ENCODE measurements around the gene PPP1R9B.

PPP1R9B gene

DNA sequence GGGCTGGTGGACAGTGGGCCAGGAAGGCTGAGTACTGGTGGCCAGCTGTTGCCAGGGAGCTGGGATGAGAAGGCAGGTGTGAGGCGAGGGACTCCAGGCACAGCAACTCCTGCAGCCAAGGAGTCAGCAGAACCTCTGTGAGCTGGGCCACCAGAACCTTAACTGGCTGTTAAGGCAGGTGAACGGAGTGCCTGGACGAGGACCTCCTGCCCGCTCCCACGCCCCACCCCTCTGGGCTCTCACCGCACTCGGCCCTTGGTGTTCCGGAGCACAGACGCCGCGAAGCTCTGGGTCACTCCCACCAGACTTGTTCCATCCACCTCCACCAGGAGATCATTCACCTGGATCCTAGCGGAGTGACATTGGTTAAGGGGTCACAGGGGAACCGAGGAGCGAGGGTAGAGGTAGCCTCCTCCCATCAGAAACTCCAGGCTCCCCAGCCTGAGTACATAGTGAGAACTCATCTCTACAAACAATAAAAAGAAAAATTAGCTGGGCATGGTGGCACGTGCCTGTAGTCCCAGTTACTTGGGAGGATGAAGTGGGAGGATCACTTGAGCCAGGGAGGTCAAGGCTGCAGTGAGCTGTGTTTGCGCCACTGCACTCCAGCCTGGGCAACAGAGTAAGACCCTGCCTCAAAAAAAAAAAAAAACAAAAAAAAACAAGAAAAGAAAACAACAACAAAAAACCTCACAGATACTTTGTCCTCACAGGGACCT lies 9.3 kb downstream of the PPP1R9B start:
- DNase-seq (ENCODE audit: low spot score), result no peak

DNA sequence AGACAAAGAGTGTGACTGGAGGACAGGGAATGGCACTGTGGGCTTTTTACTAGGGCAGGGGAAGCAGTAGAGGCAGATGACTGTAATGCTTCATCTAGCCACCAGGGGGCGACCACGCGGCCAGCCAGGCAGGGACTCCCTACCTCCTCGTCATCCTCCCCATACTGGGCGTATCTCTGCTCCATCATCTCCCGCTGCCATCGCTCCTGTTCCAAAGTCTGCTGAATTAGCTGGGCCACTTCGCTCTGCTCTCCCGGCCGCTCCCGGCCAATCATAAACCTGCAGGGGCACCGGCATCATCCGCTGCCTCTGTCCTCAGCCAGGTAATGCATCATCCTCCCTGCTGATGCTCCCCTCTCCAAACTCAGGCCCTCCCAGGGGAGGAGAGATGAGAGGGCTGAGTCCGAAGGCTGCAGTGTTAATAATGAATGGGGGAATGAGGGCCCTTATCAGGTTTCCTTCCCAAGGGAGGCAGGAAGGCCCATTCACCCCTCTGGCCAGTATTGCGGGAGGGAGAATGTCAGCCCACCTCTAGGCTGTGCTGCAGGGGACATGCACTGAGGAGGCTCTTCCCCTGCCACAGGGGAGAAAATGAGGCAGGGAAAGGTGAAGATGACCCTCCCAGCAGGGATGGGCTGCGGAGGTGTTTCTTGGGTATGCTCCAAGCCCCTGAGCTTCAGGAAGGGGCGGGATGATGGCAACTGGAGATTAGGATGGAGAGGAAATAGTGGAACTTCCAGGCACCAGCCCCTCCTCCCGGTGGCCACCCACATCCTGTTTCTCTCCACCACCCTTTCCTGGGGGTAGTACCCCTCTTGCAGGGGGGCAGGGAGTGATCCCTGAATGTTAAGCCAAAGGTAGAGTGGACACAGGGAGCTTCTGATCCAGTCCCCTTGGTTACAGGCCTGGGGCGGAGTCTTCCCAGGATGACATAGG lies 10.3 kb downstream of the PPP1R9B start:
- no peak for DNase-seq (ENCODE audit: low spot score)

DNA sequence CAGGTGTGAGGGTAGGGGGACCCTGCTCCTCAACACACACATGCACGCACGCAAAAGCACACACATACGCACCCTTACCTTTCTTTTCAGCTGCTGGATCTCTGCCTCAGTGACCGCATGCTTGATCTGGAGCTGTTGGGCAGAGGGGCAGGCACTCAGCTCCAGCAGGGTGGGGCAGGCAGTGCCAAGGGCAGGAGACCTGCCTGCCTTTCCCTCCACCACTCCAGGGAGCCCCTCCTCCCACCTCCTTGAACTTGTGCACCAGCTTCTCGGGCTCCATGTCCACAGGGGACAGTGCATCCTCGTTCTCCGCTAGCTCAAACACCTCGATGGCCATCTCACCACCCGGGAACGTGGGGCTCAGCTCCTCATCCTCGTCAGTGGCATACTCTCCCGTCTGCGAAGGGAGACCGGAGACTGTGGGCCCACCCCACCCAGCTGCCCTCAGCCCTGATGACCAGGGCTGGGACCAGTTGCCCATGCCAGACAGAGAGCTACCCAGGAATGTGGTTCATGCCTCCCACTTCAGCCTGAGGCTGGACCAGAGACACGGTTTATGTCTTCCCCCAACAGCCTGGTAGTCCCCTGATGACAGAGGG lies 11.2 kb downstream of the PPP1R9B start:
- DNase-seq (ENCODE audit: low spot score), result no peak

DNA sequence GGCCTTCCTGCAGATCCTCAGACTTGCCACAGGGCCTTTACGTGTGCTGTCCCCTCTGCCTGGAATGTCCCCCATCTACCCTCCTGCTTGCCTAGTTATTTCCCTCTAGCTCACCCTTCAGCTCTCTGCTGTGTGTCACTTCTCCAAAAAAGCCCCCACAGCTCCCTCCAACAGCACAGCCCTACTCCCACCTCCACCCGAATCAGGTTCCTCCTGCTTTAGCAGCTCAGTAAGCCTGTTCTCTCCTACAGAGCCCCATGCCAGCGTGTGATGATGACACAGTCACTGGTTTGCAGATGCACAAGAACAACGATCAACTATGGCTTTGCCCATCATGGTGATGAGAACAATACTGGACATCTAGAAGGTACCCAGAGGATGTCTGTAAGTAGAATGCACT lies 13.4 kb downstream of the PPP1R9B start:
- peak; percentile 75 for DNase-seq (ENCODE audit: low spot score)

DNA sequence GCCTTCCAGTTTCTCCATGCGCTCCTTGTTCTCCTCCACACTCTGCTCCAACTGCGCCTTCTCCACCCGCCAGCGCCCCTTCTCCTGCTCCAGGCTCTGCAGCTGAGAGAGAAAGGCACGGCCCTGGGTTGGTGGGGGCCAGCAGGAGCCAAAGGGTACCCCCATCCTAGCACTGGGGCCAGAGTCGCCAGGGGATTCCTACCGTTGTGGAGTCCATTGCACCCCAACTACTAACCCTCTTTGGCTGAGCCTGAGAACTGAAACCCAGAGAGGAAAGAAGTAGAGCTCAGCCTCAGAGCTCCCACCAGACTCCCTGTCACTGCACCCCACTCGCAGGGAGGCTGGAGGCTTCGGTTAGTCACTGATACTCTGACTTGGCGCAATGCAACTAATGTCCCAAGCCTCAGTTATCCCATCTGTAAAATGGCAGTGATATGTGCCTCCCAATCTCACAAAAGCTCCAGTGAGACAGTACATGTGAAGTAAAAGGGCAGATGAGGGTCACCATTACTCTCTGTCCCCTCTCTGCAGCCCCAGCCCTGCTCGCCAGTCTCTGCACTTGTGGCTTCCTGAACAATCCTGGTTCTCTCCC lies 14.3 kb downstream of the PPP1R9B start:
- no peak for DNase-seq (ENCODE audit: low spot score)

DNA sequence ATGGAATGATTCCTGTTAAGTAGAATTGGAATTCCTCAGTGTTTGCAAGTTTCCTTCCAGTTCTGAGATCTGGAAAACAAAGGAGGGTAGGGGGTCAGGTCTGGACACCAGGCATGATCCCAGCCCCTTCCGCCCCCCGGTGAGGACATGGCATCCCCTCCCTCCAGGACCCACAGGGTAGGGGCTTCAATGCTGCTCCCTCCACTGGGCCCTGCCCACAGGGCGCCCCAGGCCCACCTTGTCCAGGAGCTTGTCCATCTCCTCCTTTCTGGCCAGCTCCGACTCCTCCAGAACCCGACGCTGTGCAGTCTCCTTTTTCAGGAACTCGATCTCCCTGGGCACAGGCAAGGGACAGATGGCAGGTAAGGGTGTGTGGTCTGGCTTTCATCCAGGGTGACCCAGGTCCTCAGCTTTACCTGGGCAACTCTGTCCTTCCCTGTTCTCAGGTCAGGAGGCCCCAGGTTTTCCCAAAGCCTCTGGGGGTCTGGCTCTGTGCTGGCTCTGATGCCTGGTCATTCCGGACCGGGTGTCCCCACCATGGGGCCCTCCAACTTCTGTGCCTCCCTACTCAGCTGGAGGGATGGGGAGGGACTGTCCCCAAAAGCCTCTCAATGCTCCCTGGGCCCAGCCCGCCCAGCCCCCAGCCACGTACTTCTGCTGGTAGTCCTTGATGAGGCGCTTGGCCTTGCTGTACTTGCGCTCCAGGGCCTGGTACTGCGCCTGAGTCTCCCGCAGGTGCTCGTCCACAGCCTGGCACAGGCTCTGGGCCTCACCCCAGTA lies 15.0 kb downstream of the PPP1R9B start:
- no peak for DNase-seq (ENCODE audit: low spot score)

DNA sequence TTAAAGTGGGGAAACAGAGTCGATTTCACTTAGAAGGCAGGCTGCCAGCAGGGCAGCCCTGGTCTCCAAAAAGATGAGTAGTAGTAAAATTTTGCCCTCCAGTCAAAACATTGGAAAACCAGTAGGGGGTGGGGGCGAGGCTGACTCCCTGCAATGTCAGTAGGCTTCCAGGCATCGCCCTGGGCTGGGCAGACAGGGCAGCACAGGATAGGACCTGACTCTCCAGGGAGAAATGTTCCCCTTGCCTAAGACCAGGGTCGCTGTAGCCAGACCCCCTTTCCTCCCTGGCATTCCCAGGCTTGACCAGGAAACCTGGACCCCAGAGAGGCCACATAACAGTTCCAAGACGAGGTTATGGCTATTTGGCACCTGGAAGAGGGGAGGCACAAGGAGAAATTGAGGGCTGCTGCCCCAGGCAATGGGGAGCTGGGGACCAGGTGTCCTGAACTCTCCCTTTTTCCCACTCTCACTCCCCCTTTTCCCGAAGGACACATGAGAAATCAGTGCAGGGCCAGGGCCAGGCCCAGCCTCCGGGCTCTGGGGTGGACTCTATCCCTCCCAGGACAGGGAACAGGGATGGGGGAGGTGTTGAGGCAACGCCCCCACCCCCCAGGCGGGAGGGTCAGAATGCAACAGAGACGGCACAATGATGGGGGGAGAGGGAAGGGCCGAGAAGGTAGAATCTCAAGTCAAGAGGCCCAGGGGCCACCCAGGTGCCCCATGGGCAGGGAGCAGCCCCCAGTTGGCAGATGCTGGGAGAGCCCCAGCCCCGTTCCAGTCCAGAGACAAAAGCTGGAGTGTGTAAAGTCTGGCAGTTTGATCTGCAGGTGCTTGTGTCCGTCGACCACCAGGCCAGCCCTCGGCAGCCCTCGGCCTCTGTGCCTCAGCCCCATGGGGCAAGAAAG lies 16.0 kb downstream of the PPP1R9B start:
- DNase-seq (ENCODE audit: low spot score), result no peak

DNA sequence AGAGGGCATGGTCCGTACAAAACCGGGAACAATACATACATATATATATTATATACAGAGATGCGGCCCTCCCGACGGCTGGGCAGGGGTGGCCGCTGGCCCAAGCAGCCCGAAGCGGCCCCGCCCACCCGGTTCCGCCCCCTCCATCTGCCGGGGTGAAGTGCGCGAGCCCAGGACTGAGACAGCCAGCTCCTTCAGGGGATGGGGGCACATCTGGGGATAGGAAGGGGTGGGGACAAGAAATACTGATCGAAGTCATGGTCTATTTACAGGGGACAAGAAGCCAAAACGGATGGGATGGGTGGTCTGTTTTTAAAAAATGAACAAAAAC lies 16.7 kb downstream of the PPP1R9B start:
- DNase-seq (ENCODE audit: low spot score), result no peak

DNA sequence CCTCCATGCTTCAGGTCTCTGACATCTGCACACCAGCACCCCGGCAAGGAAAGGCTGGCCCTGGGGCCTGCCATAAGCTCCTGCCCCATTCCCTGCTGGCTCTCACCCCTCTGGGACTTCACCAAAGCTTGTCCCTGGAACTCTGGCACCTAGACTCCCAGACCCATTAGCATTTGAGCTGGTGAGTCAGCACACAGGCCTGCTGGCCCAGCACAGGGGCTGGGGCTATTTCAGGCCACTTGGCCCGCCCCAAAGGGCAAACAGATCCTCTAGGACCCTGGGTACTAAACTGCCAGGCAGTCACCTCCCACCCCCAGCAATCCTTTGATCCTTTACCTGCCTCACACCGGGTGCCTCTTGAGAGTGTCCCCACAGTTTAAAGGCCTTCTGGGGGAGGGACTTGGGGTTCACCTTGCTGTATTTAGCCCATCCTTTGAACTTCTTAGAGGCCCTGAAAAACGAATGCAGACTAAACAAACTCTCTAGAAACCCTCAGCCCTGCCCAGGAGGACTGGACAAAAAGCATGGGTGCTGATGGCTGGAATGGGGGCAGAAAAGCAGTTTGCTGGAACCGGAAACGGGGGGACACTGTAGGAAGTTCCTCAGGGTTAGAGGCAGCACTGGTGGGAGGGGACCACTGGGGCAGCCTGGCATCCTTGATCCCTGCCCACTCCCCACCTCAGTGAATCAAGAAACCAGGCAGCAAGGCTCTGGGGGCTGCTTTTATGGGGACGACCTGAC lies 17.3 kb downstream of the PPP1R9B start:
- no peak for DNase-seq (ENCODE audit: low spot score)

DNA sequence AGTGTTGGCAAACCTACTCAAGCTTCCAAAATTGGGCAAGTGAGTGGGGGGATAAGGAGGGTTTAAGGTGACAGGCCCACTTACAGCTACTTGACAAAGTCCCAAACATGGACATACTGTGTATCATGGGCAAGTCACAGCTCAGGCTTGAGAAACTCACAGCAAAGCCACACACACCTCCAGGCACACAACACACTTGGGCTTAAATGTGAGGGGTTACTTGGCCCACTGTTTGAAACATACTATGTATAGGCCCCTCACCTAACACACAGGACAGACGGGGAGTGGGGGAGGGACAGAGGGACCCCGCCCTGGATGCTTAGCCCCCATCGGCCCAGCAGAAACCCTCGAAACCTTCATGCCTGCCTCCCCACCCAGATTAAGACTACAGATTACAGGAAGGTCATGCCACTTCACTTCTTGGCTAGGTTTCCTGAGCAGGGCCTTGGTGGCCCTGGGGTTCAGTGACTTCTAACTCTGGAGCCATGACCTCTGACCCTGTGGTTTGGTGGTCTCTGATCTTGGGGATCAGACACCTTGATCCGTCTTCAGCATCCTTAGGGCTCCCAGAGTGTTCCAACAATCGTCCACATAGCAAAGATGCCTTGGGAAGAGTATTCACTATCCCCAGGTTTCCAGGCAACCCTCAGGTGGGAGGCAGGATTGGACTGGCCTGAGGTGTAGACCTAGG lies 18.2 kb downstream of the PPP1R9B start:
- DNase-seq (ENCODE audit: low spot score), result no peak

DNA sequence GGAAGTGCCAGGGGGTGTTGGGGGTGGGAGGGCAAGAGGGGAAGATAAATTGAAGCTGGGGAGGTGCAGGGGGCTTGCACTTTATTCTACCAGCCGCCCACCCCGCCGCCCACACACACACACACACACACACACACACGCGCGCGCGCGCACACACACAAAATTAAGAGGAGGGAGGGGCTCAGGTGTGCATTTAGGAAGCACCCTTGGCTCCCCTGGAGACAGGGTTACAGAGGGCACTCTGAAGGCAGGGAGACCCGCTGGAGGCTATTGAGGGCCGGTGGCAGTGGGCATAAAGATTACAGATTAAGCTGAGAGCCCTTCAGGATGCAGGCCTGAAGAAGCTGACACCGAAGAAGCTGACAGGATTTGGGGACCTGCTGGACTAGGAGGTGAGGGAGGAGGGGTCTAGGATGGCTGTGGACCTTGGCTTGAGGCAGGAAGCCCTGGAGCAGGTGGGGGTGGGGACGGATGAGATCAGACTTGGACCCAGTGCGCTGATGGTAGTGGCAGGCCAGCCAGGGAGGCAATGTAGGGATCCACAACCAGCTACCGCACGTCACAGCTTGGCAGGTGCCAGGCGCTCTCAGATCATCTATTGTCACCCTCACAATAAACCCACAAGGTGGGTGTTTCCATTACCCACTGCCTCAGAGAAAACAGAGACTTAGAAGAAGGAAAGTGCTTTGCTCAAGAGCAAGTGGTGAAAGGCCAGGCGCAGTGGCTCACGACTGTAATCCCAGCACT lies 19.7 kb downstream of the PPP1R9B start:
- DNase-seq (ENCODE audit: low spot score), result no peak

DNA sequence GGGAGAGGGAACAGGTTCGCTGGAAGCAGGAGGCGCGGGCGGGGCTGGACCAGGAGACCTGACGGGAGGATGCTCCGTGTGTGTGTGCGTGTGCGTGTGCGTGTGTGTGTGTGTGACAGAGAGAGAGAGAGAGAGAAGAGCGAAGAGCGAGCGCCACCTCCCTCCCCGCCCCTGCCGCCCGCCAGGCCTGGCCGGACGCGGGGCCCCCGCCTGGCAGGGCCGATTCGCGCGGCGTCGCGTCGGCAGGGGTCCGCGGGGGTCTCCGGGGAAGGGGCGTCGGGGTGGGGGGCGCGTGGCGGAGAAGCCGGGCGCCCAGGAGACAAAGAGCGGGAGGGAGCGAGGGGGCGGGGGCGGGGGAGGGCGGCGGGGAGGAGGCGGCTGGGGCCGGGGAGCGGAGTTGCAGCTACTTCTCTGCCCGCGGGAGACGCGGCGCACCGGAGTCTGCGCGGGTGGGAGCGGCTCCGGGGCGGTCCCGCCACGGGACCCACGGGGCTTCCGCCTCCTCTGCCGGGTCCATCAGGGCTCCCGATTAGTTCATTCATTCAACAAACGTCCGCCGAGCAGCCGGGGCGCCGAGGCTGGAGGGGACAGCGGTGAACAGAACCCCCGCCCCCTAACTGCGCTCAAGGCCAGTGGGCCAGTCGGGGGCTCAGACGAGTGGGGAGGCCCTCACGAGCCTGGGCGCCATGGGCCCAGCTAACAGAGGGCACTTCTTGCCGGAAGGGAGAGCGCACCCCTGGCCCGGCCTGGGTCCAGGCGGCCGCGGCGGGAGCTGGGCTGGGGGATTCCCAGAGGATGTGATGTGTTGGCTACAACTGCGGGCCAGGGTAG lies 20.5 kb downstream of the PPP1R9B start, which contains the start of gene SAMD14:
Gene SAMD14 (minus strand): TSS at position 433 of the 831 bp plus-strand sequence. CDS start 5,201 bp downstream, outside the sequence.
- no peak for DNase-seq (ENCODE audit: low spot score)

DNA sequence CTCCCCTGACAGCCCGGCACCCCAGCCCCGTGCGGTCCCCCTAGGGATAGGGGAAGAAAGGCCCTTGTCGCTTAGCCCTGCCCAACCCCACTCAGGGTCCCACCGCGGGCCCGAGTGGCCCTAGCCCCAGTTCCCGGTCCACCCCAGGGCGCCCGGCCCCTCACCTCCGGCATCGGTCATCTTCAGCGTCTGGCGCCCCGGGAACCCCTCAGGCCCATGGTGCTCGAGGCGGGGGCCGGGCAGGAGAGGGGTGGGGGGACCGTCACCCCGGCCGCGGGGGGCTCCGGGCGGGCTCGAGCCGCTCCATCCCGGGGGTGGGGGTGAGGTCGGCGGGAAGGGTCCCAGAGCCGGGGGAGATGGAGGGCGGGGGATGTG lies 21.1 kb downstream of the PPP1R9B start:
- DNase-seq (ENCODE audit: low spot score), result no peak

DNA sequence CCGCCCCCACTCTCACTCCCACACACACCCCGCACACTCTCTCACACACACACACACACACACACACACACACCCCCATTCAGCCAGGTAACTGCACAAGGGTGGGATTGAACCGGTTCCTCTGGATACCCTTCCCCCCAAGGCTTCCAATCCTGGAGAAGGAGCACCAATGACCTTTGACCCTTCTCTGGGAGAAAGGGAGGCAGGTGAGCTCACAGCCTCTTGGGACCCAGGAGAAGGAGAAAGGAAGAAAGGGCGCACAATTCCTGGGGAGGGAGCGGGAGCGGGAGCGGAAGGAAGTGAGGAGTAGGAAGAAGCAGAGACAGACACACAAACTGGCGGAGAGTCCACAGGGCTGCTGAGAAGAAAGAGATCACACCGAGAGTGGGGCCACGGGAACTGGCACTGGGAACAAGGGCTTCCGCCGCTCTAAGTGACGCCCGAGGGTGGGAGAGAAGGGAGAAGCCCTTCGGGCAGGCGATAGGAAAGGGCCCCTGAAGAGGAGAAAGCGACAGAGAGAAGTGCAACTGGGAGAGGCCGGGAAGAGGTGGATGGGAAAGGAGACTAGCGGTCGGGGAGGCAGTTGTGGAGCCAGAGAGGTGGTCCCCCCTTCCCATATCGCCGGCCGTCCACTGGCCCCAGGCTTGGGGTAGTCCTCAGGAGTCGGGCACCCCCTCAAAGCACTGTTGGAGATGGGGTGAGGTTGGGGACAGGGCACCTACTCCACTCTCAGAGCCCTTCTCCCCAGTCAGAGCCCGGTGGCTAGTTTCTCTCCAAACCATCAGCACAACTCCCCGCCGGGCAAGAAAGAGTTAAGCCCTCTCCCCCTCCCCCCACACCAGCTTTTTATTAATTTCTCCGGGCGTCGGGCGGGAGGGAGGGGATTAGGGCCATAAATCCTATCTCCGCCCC lies 21.8 kb downstream of the PPP1R9B start:
- DNase-seq (ENCODE audit: low spot score), result no peak

DNA sequence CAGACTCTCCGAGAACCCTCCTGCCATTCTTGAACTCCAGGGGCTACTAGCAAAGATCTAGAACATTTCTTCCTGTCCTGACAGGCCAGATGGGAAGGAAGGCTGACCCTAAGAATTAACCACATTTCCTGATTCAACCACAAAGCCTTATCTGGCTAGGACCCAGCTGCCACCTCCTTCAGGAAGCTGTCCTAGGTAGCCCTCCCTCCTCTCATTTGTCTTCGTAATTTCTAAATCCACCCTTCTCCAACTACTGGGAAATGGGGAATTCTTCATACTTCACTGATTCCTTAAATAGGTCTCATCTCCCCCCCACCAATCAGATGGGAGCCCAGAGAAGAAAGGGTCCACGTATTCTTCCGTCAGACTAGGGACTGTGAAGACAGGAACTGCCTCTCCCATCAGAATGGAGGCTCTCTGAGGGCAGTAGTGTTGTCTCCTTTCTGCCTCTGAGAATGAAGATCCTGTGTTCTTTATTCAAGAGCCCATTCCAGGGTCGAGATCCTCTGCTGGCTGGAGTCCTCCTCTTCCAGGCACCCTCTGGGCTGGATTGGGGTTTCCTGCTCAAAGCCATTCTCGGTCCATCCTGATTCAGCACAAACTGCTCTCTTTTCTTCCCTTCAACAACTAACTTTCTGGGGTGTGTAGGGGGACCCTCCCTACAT lies 22.6 kb downstream of the PPP1R9B start:
- DNase-seq (ENCODE audit: low spot score), result no peak

DNA sequence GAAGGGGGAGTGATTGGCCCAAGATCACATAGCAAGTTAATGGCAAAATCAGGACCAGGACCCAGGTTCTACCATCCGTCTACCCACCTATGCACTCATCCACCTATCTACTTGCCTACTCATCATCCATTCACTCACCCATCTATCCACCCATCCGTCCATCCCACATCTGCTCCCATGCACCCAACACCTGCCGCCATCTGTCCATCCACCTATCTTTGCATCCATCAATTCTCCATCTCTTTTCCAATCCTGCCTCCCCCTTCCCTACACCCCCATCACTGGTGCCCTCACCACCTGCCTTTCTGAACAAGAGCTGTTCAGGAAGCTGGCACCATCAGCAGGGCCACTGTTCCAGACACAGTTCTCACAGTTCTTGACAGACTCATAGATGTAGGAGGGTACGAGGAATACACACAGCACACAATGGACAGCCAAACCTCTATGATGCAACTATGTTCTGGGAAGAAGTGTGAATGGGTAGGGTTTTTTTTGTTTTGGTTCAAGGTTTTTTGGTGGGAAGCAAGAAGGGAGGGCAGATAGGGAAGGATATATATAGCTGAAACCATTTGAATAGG lies 25.0 kb downstream of the PPP1R9B start:
- DNase-seq (ENCODE audit: low spot score), result no peak
